HCT116 (cell line): ENCODE data around the gene THRA. TPM values are rescaled to one million over a fixed set of nuclear protein-coding genes. Genes with fewer than 3 reads are reported as not detected.

Experiments used
- ATAC-seq: fragments of 200-7000 bp; cut with Tn5 transposase; 2 replicates; pipeline ENCODE4 v1.9.1; 2020; ENCODE audit warnings: mild to moderate bottlenecking, moderate library complexity
- BruUV-seq: library from RNA; stranded (reverse); fragments of 400-500 nt; replicated peaks from 2 replicates; lab custom pipeline; 2021; lab: Mats Ljungman, UMichigan
- CTCF ChIA-PET: fragments of 300-600 bp; sonication (Branson Sonifier 250); formaldehyde crosslinking; loops from one replicate; lab custom pipeline; 2021; ENCODE audit warnings: antibody characterized with exemption; lab: Charles Lee
- POLR2A ChIA-PET: fragments of 300-600, 350-600 bp; sonication (Branson Sonifier 250); formaldehyde crosslinking; loops from one replicate; lab custom pipeline; 2021; ENCODE audit warnings: antibody characterized with exemption; lab: Charles Lee
- RAD21 ChIA-PET, 2 experiments: fragments of 300-600 bp; sonication (Branson Sonifier 250); formaldehyde crosslinking; loops; one replicate each; lab custom pipeline; 2023; ENCODE audit warnings: low total read pairs in 2 of 2; ENCODE audit not compliant: uncharacterized antibody in 2 of 2, unreplicated experiment in 2 of 2, low non-redundant PET in 1 of 2; lab: Charles Lee
- DNase-seq: peaks from one replicate; pipeline ENCODE4 v3.0.0-alpha.2; 2010; ENCODE audit warnings: low read depth, low spot score
- H2AFZ ChIP-seq: fragments of 200-600 bp; shearing (Covaris generic), sonication (generic); 2 replicates; pipeline ENCODE4 v1.6.1; 2017; ENCODE audit warnings: low read depth, mixed run types, mixed read lengths, antibody characterized with exemption, low read length; ENCODE audit not compliant: poor library complexity, severe bottlenecking
- H3K27ac ChIP-seq: 2 replicates; pipeline ENCODE4 v1.5.1; 2012; ENCODE audit warnings: low read depth, low read length
- H3K27me3 ChIP-seq: fragments of 200-600 bp; sonication (generic); 2 replicates; pipeline ENCODE4 v1.6.1; 2016; ENCODE audit warnings: mixed run types, low read length, mixed read lengths; ENCODE audit not compliant: insufficient read depth
- H3K36me3 ChIP-seq, 2 experiments: fragments of 200-500 bp in 1 of 2; fragments of 200-600 bp in 1 of 2; sonication (Bioruptor generic) in 1 of 2; sonication (generic) in 1 of 2; 2 replicates each; pipeline versions ENCODE4 v1.5.1 to v1.6.1; 2014 to 2016; ENCODE audit warnings: low read length in 2 of 2, inconsistent platforms in 1 of 2, mixed read lengths in 1 of 2, mixed run types in 1 of 2; ENCODE audit not compliant: insufficient read depth in 2 of 2, control insufficient read depth in 1 of 2
- H3K4me1 ChIP-seq, 2 experiments: fragments of 200-600 bp in 1 of 2; sonication (generic) in 1 of 2; 2 replicates each; pipeline versions ENCODE4 v1.5.1 to v1.6.1; 2012 to 2017; ENCODE audit warnings: low read length in 2 of 2, inconsistent platforms in 1 of 2, mild to moderate bottlenecking in 1 of 2, mixed read lengths in 1 of 2, mixed run types in 1 of 2, moderate library complexity in 1 of 2; ENCODE audit not compliant: insufficient read depth in 2 of 2, control insufficient read depth in 1 of 2
- H3K4me2 ChIP-seq: fragments of 200-600 bp; sonication (generic); 2 replicates; pipeline ENCODE4 v1.6.1; 2017; ENCODE audit warnings: mixed run types, low read length, mixed read lengths
- H3K4me3 ChIP-seq, 2 experiments: fragments of 200-600 bp in 1 of 2; sonication (generic) in 1 of 2; replicated peaks in 1 of 2; 2 replicates each; pipeline ENCODE4 v1.5.1; 2011 to 2016; ENCODE audit warnings: low read length in 2 of 2, control low read depth in 1 of 2, low read depth in 1 of 2, mild to moderate bottlenecking in 1 of 2, mixed read lengths in 1 of 2, mixed run types in 1 of 2
- H3K79me2 ChIP-seq: fragments of 200-600 bp; sonication (generic); 2 replicates; pipeline ENCODE4 v1.6.1; 2017; ENCODE audit warnings: mild to moderate bottlenecking, mixed run types, low read length, moderate library complexity, mixed read lengths; ENCODE audit not compliant: insufficient read depth
- H3K9ac ChIP-seq: fragments of 200-600 bp; sonication (generic); 2 replicates; pipeline ENCODE4 v1.6.1; 2016; ENCODE audit warnings: low read length, mixed read lengths
- H3K9me2 ChIP-seq: fragments of 200-600 bp; sonication (generic), shearing (Covaris generic); 2 replicates; pipeline ENCODE4 v1.6.1; 2017; ENCODE audit warnings: mixed run types, mild to moderate bottlenecking, moderate library complexity; ENCODE audit not compliant: insufficient read depth
- H3K9me3 ChIP-seq, 2 experiments: fragments of 200-500 bp in 1 of 2; fragments of 200-600 bp in 1 of 2; sonication (Bioruptor generic) in 1 of 2; sonication (generic) in 1 of 2; 2 replicates each; pipeline ENCODE4 v1.6.1; 2014 to 2017; ENCODE audit warnings: low read length in 2 of 2, mixed read lengths in 2 of 2, inconsistent platforms in 1 of 2, low read depth in 1 of 2, mild to moderate bottlenecking in 1 of 2, mixed run types in 1 of 2, moderate library complexity in 1 of 2; ENCODE audit not compliant: control insufficient read depth in 1 of 2, insufficient read depth in 1 of 2
- H4K20me1 ChIP-seq: fragments of 200-600 bp; sonication (generic), shearing (Covaris generic); 2 replicates; pipeline ENCODE4 v1.6.1; 2017; ENCODE audit warnings: mixed run types, mild to moderate bottlenecking, moderate library complexity; ENCODE audit not compliant: insufficient read depth
- CBX3 ChIP-seq: IDR thresholded peaks from 2 replicates; pipeline ENCODE4 v1.6.1; 2012; ENCODE audit warnings: low read depth
- EGR1 ChIP-seq: IDR thresholded peaks from 2 replicates; pipeline ENCODE4 v1.6.1; 2012; ENCODE audit warnings: low read depth
- ELF1 ChIP-seq: IDR thresholded peaks from 2 replicates; pipeline ENCODE4 v1.6.1; 2012; ENCODE audit warnings: low read depth, borderline replicate concordance
- EZH2 ChIP-seq: fragments of 200-600 bp; sonication (generic); IDR thresholded peaks from 2 replicates; pipeline ENCODE4 v1.6.1; 2017; ENCODE audit warnings: antibody characterized with exemption, mixed run types
- EZH2phosphoT487 ChIP-seq: fragments of 200-600 bp; IDR thresholded peaks from 2 replicates; pipeline ENCODE4 v1.6.1; 2018; ENCODE audit warnings: antibody characterized with exemption, borderline replicate concordance
- FOSL1 ChIP-seq: IDR thresholded peaks from 2 replicates; pipeline ENCODE4 v1.6.1; 2012; ENCODE audit warnings: low read depth
- JUND ChIP-seq: IDR thresholded peaks from 2 replicates; pipeline ENCODE4 v1.6.1; 2012
- POLR2A ChIP-seq: IDR thresholded peaks from 2 replicates; pipeline ENCODE4 v1.7.0; 2011; ENCODE audit warnings: borderline replicate concordance; ENCODE audit not compliant: insufficient read depth, insufficient read length; ENCODE audit errors: extremely low read depth
- POLR2AphosphoS5 ChIP-seq: IDR thresholded peaks from 2 replicates; pipeline ENCODE4 v1.6.1; 2011; ENCODE audit warnings: mild to moderate bottlenecking, low read depth, low read length, moderate library complexity
- SIN3A ChIP-seq: IDR thresholded peaks from 2 replicates; pipeline ENCODE4 v1.6.1; 2012; ENCODE audit warnings: low read depth
- SP1 ChIP-seq: IDR thresholded peaks from 2 replicates; pipeline ENCODE4 v1.6.1; 2012; ENCODE audit warnings: low read depth
- SRF ChIP-seq: IDR thresholded peaks from 2 replicates; pipeline ENCODE4 v1.6.1; 2012; ENCODE audit warnings: low read depth
- TCF7L2 ChIP-seq: IDR thresholded peaks from 2 replicates; pipeline ENCODE4 v1.7.0; 2011; ENCODE audit warnings: borderline replicate concordance, inconsistent platforms; ENCODE audit not compliant: insufficient read depth, insufficient read length; ENCODE audit errors: extremely low read depth
- YY1 ChIP-seq: IDR thresholded peaks from 2 replicates; pipeline ENCODE4 v1.6.1; 2011; ENCODE audit warnings: low read length, low read depth, moderate library complexity, mild to moderate bottlenecking; ENCODE audit not compliant: insufficient replicate concordance; ENCODE audit errors: extremely low read depth
- ZFX ChIP-seq: fragments of 450-650 bp; IDR thresholded peaks from 2 replicates; pipeline ENCODE4 v1.6.1; 2017
- intact Hi-C: fragments of 100-400 bp; cut with micrococcal nuclease; formaldehyde crosslinking; loops from 2 replicates; pipeline ENCODE4 v1.10.0; 2022
- total RNA-seq: library from RNA; stranded (reverse); gene quantifications from one replicate; pipeline ENCODE4 v1.2.1, GENCODE V29; 2021; ENCODE audit not compliant: unreplicated experiment
- TF ChIP-seq, protein P1 (sequence below): IDR thresholded peaks from 2 replicates; pipeline ENCODE4 v1.6.1; 2012
- TF ChIP-seq, protein P2 (sequence below): IDR thresholded peaks from 2 replicates; pipeline ENCODE4 v1.6.1; 2012; ENCODE audit warnings: low read depth
- TF ChIP-seq, protein P3 (sequence below): IDR thresholded peaks from 2 replicates; pipeline ENCODE4 v1.6.1; 2011; ENCODE audit warnings: mild to moderate bottlenecking, low read length, moderate library complexity; ENCODE audit not compliant: insufficient replicate concordance; ENCODE audit errors: extremely low read depth

The THRA gene
- total RNA-seq, 1 experiment from 2014 or later = 23.3 TPM

DNA sequence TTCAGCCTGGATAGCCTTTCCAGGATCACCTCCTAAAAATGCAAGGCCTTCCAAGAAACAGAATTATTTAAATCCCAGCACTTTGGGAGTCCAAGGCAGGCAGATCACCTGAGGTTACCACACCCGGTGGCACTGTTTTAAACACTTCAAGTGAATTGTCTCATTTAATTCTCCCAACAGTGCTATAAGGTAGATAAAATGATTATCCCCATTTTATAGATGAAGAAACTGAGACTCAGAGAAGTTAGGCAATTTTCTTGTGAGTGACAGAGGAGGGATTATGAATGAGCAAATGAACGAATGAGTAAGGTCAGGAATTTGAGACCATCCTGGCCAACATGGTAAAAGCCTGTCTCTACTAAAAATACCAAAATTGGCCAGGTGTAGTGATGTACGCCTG lies 16.8 kb downstream of the THRA start:
- intact Hi-C loops = no loop called here
- no peaks in the 10 kb centered on the region for H3K36me3 ChIP-seq
- H3K4me3 ChIP-seq = no peak overlapping the region
- ChIA-PET POLR2A (no interaction called here), CTCF (no interaction called here), RAD21 (no interaction called here)
- no peaks in the 10 kb centered on the region for H3K9me2 ChIP-seq
- TF ChIP-seq EZH2phosphoT487 (no peak), YY1 (no peak), SIN3A (no peak), CBX3 (no peak), SRF (no peak), EGR1 (no peak), POLR2AphosphoS5 (no peak), POLR2A (no peak), JUND (no peak), TCF7L2 (no peak), SP1 (no peak), FOSL1 (no peak), EZH2 (no peak), ZFX (no peak), ELF1 (no peak)
- TF ChIP-seq, protein P1, sequence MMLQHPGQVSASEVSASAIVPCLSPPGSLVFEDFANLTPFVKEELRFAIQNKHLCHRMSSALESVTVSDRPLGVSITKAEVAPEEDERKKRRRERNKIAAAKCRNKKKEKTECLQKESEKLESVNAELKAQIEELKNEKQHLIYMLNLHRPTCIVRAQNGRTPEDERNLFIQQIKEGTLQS = no peak
- TF ChIP-seq, protein P2, sequence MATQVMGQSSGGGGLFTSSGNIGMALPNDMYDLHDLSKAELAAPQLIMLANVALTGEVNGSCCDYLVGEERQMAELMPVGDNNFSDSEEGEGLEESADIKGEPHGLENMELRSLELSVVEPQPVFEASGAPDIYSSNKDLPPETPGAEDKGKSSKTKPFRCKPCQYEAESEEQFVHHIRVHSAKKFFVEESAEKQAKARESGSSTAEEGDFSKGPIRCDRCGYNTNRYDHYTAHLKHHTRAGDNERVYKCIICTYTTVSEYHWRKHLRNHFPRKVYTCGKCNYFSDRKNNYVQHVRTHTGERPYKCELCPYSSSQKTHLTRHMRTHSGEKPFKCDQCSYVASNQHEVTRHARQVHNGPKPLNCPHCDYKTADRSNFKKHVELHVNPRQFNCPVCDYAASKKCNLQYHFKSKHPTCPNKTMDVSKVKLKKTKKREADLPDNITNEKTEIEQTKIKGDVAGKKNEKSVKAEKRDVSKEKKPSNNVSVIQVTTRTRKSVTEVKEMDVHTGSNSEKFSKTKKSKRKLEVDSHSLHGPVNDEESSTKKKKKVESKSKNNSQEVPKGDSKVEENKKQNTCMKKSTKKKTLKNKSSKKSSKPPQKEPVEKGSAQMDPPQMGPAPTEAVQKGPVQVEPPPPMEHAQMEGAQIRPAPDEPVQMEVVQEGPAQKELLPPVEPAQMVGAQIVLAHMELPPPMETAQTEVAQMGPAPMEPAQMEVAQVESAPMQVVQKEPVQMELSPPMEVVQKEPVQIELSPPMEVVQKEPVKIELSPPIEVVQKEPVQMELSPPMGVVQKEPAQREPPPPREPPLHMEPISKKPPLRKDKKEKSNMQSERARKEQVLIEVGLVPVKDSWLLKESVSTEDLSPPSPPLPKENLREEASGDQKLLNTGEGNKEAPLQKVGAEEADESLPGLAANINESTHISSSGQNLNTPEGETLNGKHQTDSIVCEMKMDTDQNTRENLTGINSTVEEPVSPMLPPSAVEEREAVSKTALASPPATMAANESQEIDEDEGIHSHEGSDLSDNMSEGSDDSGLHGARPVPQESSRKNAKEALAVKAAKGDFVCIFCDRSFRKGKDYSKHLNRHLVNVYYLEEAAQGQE = no peak
- TF ChIP-seq, protein P3, sequence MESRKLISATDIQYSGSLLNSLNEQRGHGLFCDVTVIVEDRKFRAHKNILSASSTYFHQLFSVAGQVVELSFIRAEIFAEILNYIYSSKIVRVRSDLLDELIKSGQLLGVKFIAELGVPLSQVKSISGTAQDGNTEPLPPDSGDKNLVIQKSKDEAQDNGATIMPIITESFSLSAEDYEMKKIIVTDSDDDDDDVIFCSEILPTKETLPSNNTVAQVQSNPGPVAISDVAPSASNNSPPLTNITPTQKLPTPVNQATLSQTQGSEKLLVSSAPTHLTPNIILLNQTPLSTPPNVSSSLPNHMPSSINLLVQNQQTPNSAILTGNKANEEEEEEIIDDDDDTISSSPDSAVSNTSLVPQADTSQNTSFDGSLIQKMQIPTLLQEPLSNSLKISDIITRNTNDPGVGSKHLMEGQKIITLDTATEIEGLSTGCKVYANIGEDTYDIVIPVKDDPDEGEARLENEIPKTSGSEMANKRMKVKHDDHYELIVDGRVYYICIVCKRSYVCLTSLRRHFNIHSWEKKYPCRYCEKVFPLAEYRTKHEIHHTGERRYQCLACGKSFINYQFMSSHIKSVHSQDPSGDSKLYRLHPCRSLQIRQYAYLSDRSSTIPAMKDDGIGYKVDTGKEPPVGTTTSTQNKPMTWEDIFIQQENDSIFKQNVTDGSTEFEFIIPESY = no peak
- no peaks in the 10 kb centered on the region for H3K79me2 ChIP-seq
- ATAC-seq (no peak), DNase-seq (no peak)
- no peak overlapping the region for H3K9ac ChIP-seq
- no peak overlapping the region for H3K4me2 ChIP-seq
- H4K20me1 ChIP-seq = no peaks in the 10 kb centered on the region
- no peaks in the 10 kb centered on the region for H3K9me3 ChIP-seq
- no TSS peak for BruUV-seq
- H3K27me3 ChIP-seq = no peaks in the 10 kb centered on the region
- no peak overlapping the region for H2AFZ ChIP-seq
- peaks cover 15 to 38% of the 10 kb centered on the region in 2 experiments for H3K4me1 ChIP-seq
- no peak overlapping the region for H3K27ac ChIP-seq
